HG03558 (cell line): ENCODE measurements around the gene ANGPTL5.
A peak's percentile ranks its signal among the peaks of the same experiment; 100 is the strongest.
"Not testable (repeated sequence)": the region's sequence is repeated elsewhere in the genome, so short reads cannot be mapped to it uniquely, and the experiment has no call there.

ENCODE experiments used
- ATAC-seq: cut with Tn5 transposase; IDR thresholded peaks from one replicate; pipeline ENCODE4 v1.9.1; 2021; ENCODE audit warnings: moderate number of reproducible peaks; ENCODE audit not compliant: unreplicated experiment; ENCODE audit errors: extremely low read depth

Gene ANGPTL5

GRCh38 chr11:101916422-101916821 is at the start of gene ANGPTL5:
ANGPTL5 (minus strand) TSS chr11:101916522; CDS start chr11:101907909, 8,613 bp downstream.
- no peak for ATAC-seq

GRCh38 chr11:101964200-101964599 is 47.9 kb upstream of the ANGPTL5 start:
- ATAC-seq: not testable (repeated sequence)

GRCh38 chr11:101960231-101960630 is 43.9 kb upstream of the ANGPTL5 start:
- ATAC-seq: no peak

GRCh38 chr11:101955701-101956100 is 39.4 kb upstream of the ANGPTL5 start:
- ATAC-seq: no peak

- no peak for ATAC-seq
Observed at GRCh38 chr11:101955278-101955677, 39.0 kb upstream of the ANGPTL5 start.

GRCh38 chr11:101949680-101950220 is 33.4 kb upstream of the ANGPTL5 start:
- ATAC-seq: no peak

- no peak for ATAC-seq
Observed at GRCh38 chr11:101945448-101945847, 29.1 kb upstream of the ANGPTL5 start.

- ATAC-seq: no peak
Observed at GRCh38 chr11:101944923-101945322, 28.6 kb upstream of the ANGPTL5 start.

GRCh38 chr11:101940901-101941520 is 24.7 kb upstream of the ANGPTL5 start:
- no peak for ATAC-seq

- ATAC-seq: no peak
Observed at GRCh38 chr11:101931692-101932091, 15.4 kb upstream of the ANGPTL5 start.

- no peak for ATAC-seq
Observed at GRCh38 chr11:101929294-101929915, 13.1 kb upstream of the ANGPTL5 start.

GRCh38 chr11:101923554-101923953 is 7.2 kb upstream of the ANGPTL5 start:
- ATAC-seq: no peak

GRCh38 chr11:101920992-101921391 is 4.7 kb upstream of the ANGPTL5 start:
- no peak for ATAC-seq

GRCh38 chr11:101917226-101917625 is 904 bp upstream of the ANGPTL5 start:
- no peak for ATAC-seq

GRCh38 chr11:101915791-101916291 is 481 bp downstream of the ANGPTL5 start:
- peak; percentile 35 for ATAC-seq

- peak; percentile 98 for ATAC-seq
Observed at GRCh38 chr11:101914738-101915426, 1.4 kb downstream of the ANGPTL5 start, which contains the start of gene CEP126. CEP126 (plus strand) TSS chr11:101915010; CDS start chr11:101915285, 275 bp downstream.

GRCh38 chr11:101914341-101914737 is 2.0 kb downstream of the ANGPTL5 start:
- no peak for ATAC-seq

- no peak for ATAC-seq
Observed at GRCh38 chr11:101913656-101914055, 2.7 kb downstream of the ANGPTL5 start.

- no peak for ATAC-seq
Observed at GRCh38 chr11:101912823-101913284, 3.5 kb downstream of the ANGPTL5 start.

GRCh38 chr11:101909087-101909486 is 7.2 kb downstream of the ANGPTL5 start:
- ATAC-seq: no peak

GRCh38 chr11:101907815-101908214 is 8.5 kb downstream of the ANGPTL5 start:
- ATAC-seq: no peak
